Heart left ventricle (tissue), 16 donors: Measurements from ENCODE around the gene PLAC9. TPM values are rescaled to one million over a fixed set of nuclear protein-coding genes. Genes with fewer than 3 reads are reported as not detected.
A peak's percentile ranks its signal among the peaks of the same experiment; 100 is the strongest.

ENCODE experiments used
- ATAC-seq, 4 donors: fragments of 200-7000 bp; cut with Tn5 transposase; one replicate each; pipeline ENCODE4 v1.9.1; 2020 to 2022; ENCODE audit warnings: moderate library complexity in 4 of 4, mild to moderate bottlenecking in 3 of 4, moderate number of reproducible peaks in 1 of 4
- DNase-seq, 5 donors: peaks; one replicate each; pipeline ENCODE4 v3.0.0-alpha.2; 2020
- H3K27ac ChIP-seq, 12 donors: fragments of 200-600 bp; sonication (generic) in 4 of 12; one replicate each; pipeline versions ENCODE4 v1.5.0 to v1.8.0; 2016 to 2022; ENCODE audit warnings: mild to moderate bottlenecking in 2 of 12
- H3K27me3 ChIP-seq, 9 donors: fragments of 200-600 bp; sonication (generic) in 2 of 9; one replicate each; pipeline versions ENCODE4 v1.5.1 to v1.8.0; 2016 to 2022; ENCODE audit warnings: mild to moderate bottlenecking in 3 of 9
- H3K36me3 ChIP-seq, 9 donors: fragments of 200-600 bp; sonication (generic) in 2 of 9; one replicate each; pipeline versions ENCODE4 v1.5.0 to v1.8.0; 2018 to 2022; ENCODE audit warnings: mild to moderate bottlenecking in 2 of 9
- H3K4me1 ChIP-seq, 12 donors: fragments of 200-600 bp; sonication (generic) in 4 of 12; one replicate each; pipeline versions ENCODE4 v1.5.0 to v1.8.0; 2016 to 2022; ENCODE audit warnings: mild to moderate bottlenecking in 3 of 12
- H3K4me3 ChIP-seq, 12 donors: fragments of 200-600 bp; sonication (generic) in 4 of 12; one replicate each; pipeline versions ENCODE4 v1.5.0 to v1.8.0; 2017 to 2022; ENCODE audit warnings: mild to moderate bottlenecking in 9 of 12, moderate library complexity in 4 of 12
- H3K9me3 ChIP-seq, 12 donors: fragments of 200-600 bp; sonication (generic) in 4 of 12; one replicate each; pipeline versions ENCODE4 v1.5.0 to v1.8.0; 2016 to 2022; ENCODE audit warnings: mild to moderate bottlenecking in 1 of 12
- CTCF ChIP-seq, 12 donors: fragments of 200-600 bp; sonication (generic) in 4 of 12; IDR thresholded peaks; one replicate each; pipeline versions ENCODE4 v1.5.0 to v1.8.0; 2018 to 2022; ENCODE audit warnings: antibody characterized with exemption in 12 of 12, mild to moderate bottlenecking in 5 of 12
- POLR2A ChIP-seq, 2 donors: fragments of 450-650 bp; IDR thresholded peaks; one replicate each; pipeline ENCODE4 v1.6.1; 2017; ENCODE audit warnings: antibody characterized with exemption in 2 of 2, mild to moderate bottlenecking in 2 of 2, moderate library complexity in 2 of 2
- WGBS, 4 donors: extraction: QIAGEN DNeasy Blood & Tissue Kit in 2 of 4; methylation state at CpG; one replicate each; pipeline versions ENCODE4 v1.1.5 to v1.1.7; 2013 to 2018; 5-methylcytosine and 5-hydroxymethylcytosine counted together
- intact Hi-C, 10 donors: fragments of 100-400 bp; cut with DNase I; formaldehyde crosslinking; loops; one replicate each; pipeline versions ENCODE4 v1.11.1 to v1.14.2; 2022
- polyA plus RNA-seq, 2 donors: library from polyadenylated mRNA; stranded (reverse); fragments of 200-250 nt; gene quantifications; one replicate each; pipeline ENCODE4 v1.2.3, GENCODE V29; 2013
- total RNA-seq, 9 donors: library from RNA; depleted of rRNA in 2 of 9; stranded (reverse); fragments of >200 nt in 2 of 9; fragmentation: NEBNext Ultra II Directional in 3 of 9; extraction: Animal tissue kit (Norgen Biotek cat#: 25700) in 3 of 9; gene quantifications; one replicate each; pipeline versions ENCODE4 v1.1.0 to v1.2.4, GENCODE V29; 2016 to 2023
- donor health status: ischemic (EF 13 %, LVEDD 7.1; RV severe dilation, severe dysfunction).
- donor health status: healthy with polysubstance abuse.
- donor health status: DM: no; HTN: yes; CAD: no.
- donor health status: DM: no; HTN: no; CAD: no.
- donor health status: ischemic (EF 25% LVEDD 6.9; RV normal size, moderate dysfunction).
- donor health status: ischemic (EF 25% LVEDD 5.7; RV mildly dilated, moderate dysfunction).
- donor health status: healthy.
- donor health status: DM: yes; HTN: yes; CAD: no.
- donor health status: ischemic (EF 35%, LVEDD 5.7; RV mildly dilated, moderate dysfunction).
- donor health status: nonischemic (EF 11% LVEDD 7.7; RV severe dilation, severe dysfunction).
- donor health status: DM: yes; HTN: yes; CAD: no.
- donor health status: PGD.
- donor health status: ischemic (EF 29% LVEDD 5.4; RV normal size, mild dysfunction).
- donor health status: nonischemic (EF 23%, LVEDD 6.1; RV moderate dilation, normal function).

Gene PLAC9
- total and polyA plus RNA-seq, 11 donors: 16.5 to 51.6 (median 26.5) TPM

- H3K4me3 ChIP-seq: no peak overlapping the region
- H3K36me3 ChIP-seq: peaks cover 0 to 86% (median 78%) of the 10 kb centered on the region in 9 donors
- no peaks in the 10 kb centered on the region for H3K27me3 ChIP-seq
- no peaks in the 10 kb centered on the region for H3K9me3 ChIP-seq
- WGBS, 4 donors: 83 to 93% (median 87%) methylated on average over 5 to 7 of the region's 7 CpGs
- no peak for ATAC-seq
- peak overlapping the region in 11 of 12 donors; percentile 54 to 86 (median 78) for H3K27ac ChIP-seq
- TF ChIP-seq POLR2A (IDR thresholded peaks at IDR 0.05) (no peak), CTCF (IDR thresholded peaks at IDR 0.05) (no peak)
- peaks cover 16 to 100% (median 70%) of the 10 kb centered on the region in 12 donors for H3K4me1 ChIP-seq
- no peak for DNase-seq
- intact Hi-C loops: loop anchor here in 1 of 10 donors (5.0 kb wide), 1 partner anchor 38 kb away; no protein-coding TSS in a partner anchor
Observed at GRCh38 chr10:80164596-80164995, 32.1 kb downstream of the PLAC9 start.

GRCh38 chr10:80165173-80165572, 32.6 kb downstream of the PLAC9 start:
- TF ChIP-seq POLR2A (IDR thresholded peaks at IDR 0.05) (no peak), CTCF (IDR thresholded peaks at IDR 0.05) (peak in 3 of 12 donors; percentile 6 to 29 (median 28))
- Histone ChIP-seq H3K27ac (peak overlapping the region in 11 of 12 donors; percentile 54 to 86 (median 78)), H3K27me3 (no peaks in the 10 kb centered on the region), H3K4me1 (peaks cover 16 to 99% (median 68%) of the 10 kb centered on the region in 12 donors), H3K9me3 (no peaks in the 10 kb centered on the region), H3K36me3 (peaks cover 0 to 82% (median 73%) of the 10 kb centered on the region in 9 donors), H3K4me3 (no peak overlapping the region)
- peak; percentile 20 to 61 (median 46) for ATAC-seq
- intact Hi-C loops: loop anchor here in 1 of 10 donors (5.0 kb wide), 1 partner anchor 42 kb away; the partner anchor contains the start of gene ANXA11
- WGBS, 4 donors: 80 to 86% (median 85%) methylated on average over 3 to 7 of the region's 7 CpGs
- peak in 1 of 5 donors; percentile 66 for DNase-seq

GRCh38 chr10:80166581-80167470, 34.3 kb downstream of the PLAC9 start:
- Histone ChIP-seq H3K27ac (peak overlapping the region; percentile 40 to 86 (median 74)), H3K27me3 (no peaks in the 10 kb centered on the region), H3K36me3 (peaks cover 0 to 82% (median 73%) of the 10 kb centered on the region in 9 donors), H3K4me3 (no peak overlapping the region), H3K4me1 (peaks cover 16 to 99% (median 66%) of the 10 kb centered on the region in 12 donors), H3K9me3 (no peaks in the 10 kb centered on the region)
- intact Hi-C loops: loop anchor here in 2 of 10 donors (2.0 to 5.0 kb wide), 2 partner anchors 34 to 40 kb away; partner anchors contain the start of gene ANXA11 (in 1 of the 2)
- peak in 1 of 5 donors; percentile 44 for DNase-seq
- peak in 2 of 4 donors; percentile 0 to 5 for ATAC-seq
- 63 to 90% (median 81%) methylated on average over 19 to 28 of the region's 28 CpGs for WGBS, 4 donors
- TF ChIP-seq CTCF (IDR thresholded peaks at IDR 0.05) (no peak), POLR2A (IDR thresholded peaks at IDR 0.05) (no peak)
